Testis (tissue), 2 donors: ENCODE results near the gene P3R3URF.
A peak's percentile ranks its signal among the peaks of the same experiment; 100 is the strongest.

Experiments
- POLR2A ChIP-seq: fragments of 450-650 bp; IDR thresholded peaks from one replicate; pipeline ENCODE4 v1.6.1; 2017; ENCODE audit warnings: antibody characterized with exemption, mild to moderate bottlenecking, moderate library complexity
- TF ChIP-seq, protein P1 (sequence below), 3 experiments: fragments of 450-650 bp in 2 of 3; fragments of 200-600 bp in 1 of 3; sonication (generic) in 1 of 3; IDR thresholded peaks; one replicate each; pipeline ENCODE4 v1.5.1; 2016 to 2019; ENCODE audit warnings: antibody characterized with exemption in 3 of 3, mild to moderate bottlenecking in 2 of 3, moderate library complexity in 1 of 3

DNA sequence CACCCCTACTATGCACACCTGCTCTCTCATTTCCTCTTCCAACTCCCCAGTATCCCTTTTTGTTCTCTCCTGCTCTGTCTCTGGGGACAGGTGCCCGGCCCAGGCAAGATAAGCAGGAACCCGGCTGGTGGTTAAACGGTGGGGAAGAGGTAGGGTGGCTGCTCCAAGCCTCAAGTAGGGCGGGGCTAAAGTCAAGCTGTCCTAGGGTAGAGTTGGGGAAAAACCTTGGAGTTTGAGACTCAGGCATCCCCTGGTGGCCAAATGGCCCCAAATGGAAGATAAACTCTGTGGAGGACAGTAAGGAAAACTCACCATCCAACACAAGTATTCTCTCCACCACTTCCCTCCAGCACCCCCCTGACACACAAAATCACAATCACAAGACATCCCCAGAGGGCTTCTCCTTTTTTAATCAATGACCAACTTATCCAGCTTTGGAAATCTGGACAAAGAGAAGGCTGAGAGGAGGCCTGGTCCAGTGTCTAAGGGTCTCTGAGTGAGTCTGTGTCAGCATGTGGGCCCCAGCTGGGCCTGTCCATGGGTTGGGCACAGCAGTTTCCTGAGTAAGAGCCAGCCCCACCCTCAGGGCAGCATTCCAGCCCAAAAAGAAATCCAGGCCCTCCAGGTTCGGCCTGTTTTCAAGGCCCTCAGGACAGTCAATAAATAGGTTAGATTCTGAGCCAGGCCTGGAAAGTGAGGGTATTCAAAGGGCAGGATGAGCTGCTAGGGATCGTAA, 12.2 kb upstream of the P3R3URF start:
- TF ChIP-seq, protein P1, sequence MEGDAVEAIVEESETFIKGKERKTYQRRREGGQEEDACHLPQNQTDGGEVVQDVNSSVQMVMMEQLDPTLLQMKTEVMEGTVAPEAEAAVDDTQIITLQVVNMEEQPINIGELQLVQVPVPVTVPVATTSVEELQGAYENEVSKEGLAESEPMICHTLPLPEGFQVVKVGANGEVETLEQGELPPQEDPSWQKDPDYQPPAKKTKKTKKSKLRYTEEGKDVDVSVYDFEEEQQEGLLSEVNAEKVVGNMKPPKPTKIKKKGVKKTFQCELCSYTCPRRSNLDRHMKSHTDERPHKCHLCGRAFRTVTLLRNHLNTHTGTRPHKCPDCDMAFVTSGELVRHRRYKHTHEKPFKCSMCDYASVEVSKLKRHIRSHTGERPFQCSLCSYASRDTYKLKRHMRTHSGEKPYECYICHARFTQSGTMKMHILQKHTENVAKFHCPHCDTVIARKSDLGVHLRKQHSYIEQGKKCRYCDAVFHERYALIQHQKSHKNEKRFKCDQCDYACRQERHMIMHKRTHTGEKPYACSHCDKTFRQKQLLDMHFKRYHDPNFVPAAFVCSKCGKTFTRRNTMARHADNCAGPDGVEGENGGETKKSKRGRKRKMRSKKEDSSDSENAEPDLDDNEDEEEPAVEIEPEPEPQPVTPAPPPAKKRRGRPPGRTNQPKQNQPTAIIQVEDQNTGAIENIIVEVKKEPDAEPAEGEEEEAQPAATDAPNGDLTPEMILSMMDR (IDR thresholded peaks at IDR 0.05) = peak in 1 of 3 experiments; percentile 8
- TF ChIP-seq POLR2A = no peak
